Naive B cell (primary cell): Measurements from ENCODE around the gene TSEN15. TPM values are rescaled to one million over a fixed set of nuclear protein-coding genes. Genes with fewer than 3 reads are reported as not detected.

Experiments
- ATAC-seq, 2 donors: fragments of 150-1000 bp; cut with Tn5 transposase; 2 replicates each; pipeline ENCODE4 v1.10.0; 2021; ENCODE audit warnings: low read depth in 2 of 2, mild to moderate bottlenecking in 2 of 2, moderate library complexity in 2 of 2
- DNase-seq: peaks from one replicate; pipeline ENCODE4 v3.0.0; 2022
- H3K27ac Mint-ChIP-seq, 6 donors: one replicate each; pipeline ENCODE4 v1.8.0; 2020 to 2022; ENCODE audit warnings: mild to moderate bottlenecking in 6 of 6, mixed read lengths in 6 of 6, moderate library complexity in 5 of 6, inconsistent platforms in 2 of 6
- H3K27me3 Mint-ChIP-seq, 3 donors: one replicate each; pipeline ENCODE4 v1.8.0; 2021 to 2022; ENCODE audit warnings: mixed read lengths in 3 of 3, mild to moderate bottlenecking in 1 of 3
- H3K36me3 Mint-ChIP-seq, 2 donors: one replicate each; pipeline ENCODE4 v1.8.0; 2020 to 2022; ENCODE audit warnings: mixed read lengths in 2 of 2, inconsistent platforms in 1 of 2, mild to moderate bottlenecking in 1 of 2
- H3K4me1 Mint-ChIP-seq, 3 donors: one replicate each; pipeline ENCODE4 v1.8.0; 2020 to 2022; ENCODE audit warnings: mixed read lengths in 3 of 3, inconsistent platforms in 1 of 3, mild to moderate bottlenecking in 1 of 3, moderate library complexity in 1 of 3
- H3K4me3 Mint-ChIP-seq, 8 donors: one replicate each; pipeline ENCODE4 v1.8.0; 2020 to 2022; ENCODE audit warnings: mild to moderate bottlenecking in 8 of 8, mixed read lengths in 8 of 8, moderate library complexity in 8 of 8, inconsistent platforms in 2 of 8
- H3K9me3 Mint-ChIP-seq, 7 donors: one replicate each; pipeline ENCODE4 v1.8.0; 2020 to 2022; ENCODE audit warnings: mixed read lengths in 7 of 7, mild to moderate bottlenecking in 5 of 7, inconsistent platforms in 2 of 7, moderate library complexity in 1 of 7
- polyA plus RNA-seq, 6 donors: library from polyadenylated mRNA; unstranded; fragments of 300-500 nt; fragmentation: Illumina TruSeq; gene quantifications; one replicate each; pipeline ENCODE4 v1.2.3, GENCODE V29; 2021; ENCODE audit warnings: low read depth in 6 of 6

The TSEN15 gene
- polyA plus RNA-seq, 6 donors from 2014 or later = 34.4 to 61.8 (median 39.9) TPM

- Mint-ChIP-seq H3K4me1 (peaks cover 12 to 29% (median 26%) of the 10 kb centered on the region in 3 donors), H3K9me3 (no peaks in the 10 kb centered on the region), H3K36me3 (peaks cover 0 to 2% of the 10 kb centered on the region in 2 donors), H3K27ac (peak overlapping the region in 1 of 6 donors; percentile 25), H3K27me3 (peaks cover 16 to 33% (median 31%) of the 10 kb centered on the region in 3 donors), H3K4me3 (peak overlapping the region in 5 of 8 donors; percentile 9 to 97 (median 40))
- ATAC-seq (no peak), DNase-seq (no peak)
These were observed 1.6 kb upstream of the TSEN15 start for GRCh38 chr1:184049836-184050468.

GRCh38 chr1:184050636-184051035, 894 bp upstream of the TSEN15 start:
- DNase-seq = no peak

GRCh38 chr1:184051138-184051484, 419 bp upstream of the TSEN15 start:
- Mint-ChIP-seq H3K4me1 (peaks cover 12 to 29% (median 29%) of the 10 kb centered on the region in 3 donors), H3K36me3 (peaks cover 0 to 5% of the 10 kb centered on the region in 2 donors), H3K9me3 (no peaks in the 10 kb centered on the region), H3K4me3 (peak overlapping the region; percentile 91 to 99 (median 98)), H3K27me3 (peaks cover 14 to 30% (median 27%) of the 10 kb centered on the region in 3 donors), H3K27ac (peak overlapping the region; percentile 87 to 96 (median 91))
- ATAC-seq (peak; percentile 5 to 11), DNase-seq (no peak)

More at GRCh38 chr1:184050636-184051035, 894 bp upstream of the TSEN15 start:
- no peak for ATAC-seq
- peaks cover 12 to 29% (median 29%) of the 10 kb centered on the region in 3 donors for H3K4me1 Mint-ChIP-seq
- peak overlapping the region in 1 of 6 donors; percentile 93 for H3K27ac Mint-ChIP-seq
- H3K27me3 Mint-ChIP-seq = peaks cover 14 to 30% (median 27%) of the 10 kb centered on the region in 3 donors
- no peaks in the 10 kb centered on the region for H3K9me3 Mint-ChIP-seq
- peaks cover 0 to 5% of the 10 kb centered on the region in 2 donors for H3K36me3 Mint-ChIP-seq
- peak overlapping the region in 7 of 8 donors; percentile 9 to 98 (median 97) for H3K4me3 Mint-ChIP-seq

GRCh38 chr1:184052194-184052559, 647 bp downstream of the TSEN15 start:
- Mint-ChIP-seq H3K27me3 (peaks cover 14 to 27% (median 27%) of the 10 kb centered on the region in 3 donors), H3K27ac (peak overlapping the region; percentile 69 to 93 (median 84)), H3K4me3 (peak overlapping the region; percentile 91 to 99 (median 98)), H3K4me1 (peaks cover 18 to 36% (median 30%) of the 10 kb centered on the region in 3 donors), H3K36me3 (peaks cover 0 to 9% of the 10 kb centered on the region in 2 donors), H3K9me3 (no peaks in the 10 kb centered on the region)
- DNase-seq = no peak
- ATAC-seq = no peak

- H3K4me1 Mint-ChIP-seq = peaks cover 19 to 37% (median 30%) of the 10 kb centered on the region in 3 donors
- H3K9me3 Mint-ChIP-seq = no peaks in the 10 kb centered on the region
These were observed 1.2 kb downstream of the TSEN15 start for GRCh38 chr1:184052750-184053149.

GRCh38 chr1:184053881-184054280, 2.4 kb downstream of the TSEN15 start:
- peaks cover 9 to 15% (median 14%) of the 10 kb centered on the region in 3 donors for H3K27me3 Mint-ChIP-seq
- H3K4me3 Mint-ChIP-seq = peak overlapping the region in 3 of 8 donors; percentile 6 to 95 (median 40)
- DNase-seq = no peak
- peak overlapping the region in 1 of 6 donors; percentile 45 for H3K27ac Mint-ChIP-seq
- H3K4me1 Mint-ChIP-seq = peaks cover 19 to 37% (median 30%) of the 10 kb centered on the region in 3 donors
- ATAC-seq = no peak
- H3K9me3 Mint-ChIP-seq = no peaks in the 10 kb centered on the region
- peaks cover 0 to 9% of the 10 kb centered on the region in 2 donors for H3K36me3 Mint-ChIP-seq

More at GRCh38 chr1:184052750-184053149, 1.2 kb downstream of the TSEN15 start:
- DNase-seq (no peak), ATAC-seq (no peak)
- Mint-ChIP-seq H3K4me3 (peak overlapping the region in 7 of 8 donors; percentile 91 to 99 (median 97)), H3K36me3 (peaks cover 0 to 9% of the 10 kb centered on the region in 2 donors), H3K27me3 (peaks cover 14 to 21% (median 21%) of the 10 kb centered on the region in 3 donors), H3K27ac (peak overlapping the region in 3 of 6 donors; percentile 4 to 87 (median 59))

- Mint-ChIP-seq H3K27ac (no peak overlapping the region), H3K27me3 (no peaks in the 10 kb centered on the region), H3K36me3 (peaks cover 0 to 9% of the 10 kb centered on the region in 2 donors), H3K9me3 (no peaks in the 10 kb centered on the region), H3K4me3 (no peak overlapping the region), H3K4me1 (peaks cover 14 to 24% (median 17%) of the 10 kb centered on the region in 3 donors)
- ATAC-seq (no peak), DNase-seq (no peak)
These were observed 5.5 kb downstream of the TSEN15 start for GRCh38 chr1:184056921-184057555.

GRCh38 chr1:184059887-184060286, 8.4 kb downstream of the TSEN15 start:
- Mint-ChIP-seq H3K4me3 (no peak overlapping the region), H3K27ac (no peak overlapping the region), H3K9me3 (no peaks in the 10 kb centered on the region), H3K36me3 (peaks cover 8 to 14% of the 10 kb centered on the region in 2 donors), H3K4me1 (peaks cover 5 to 11% (median 8%) of the 10 kb centered on the region in 3 donors), H3K27me3 (no peaks in the 10 kb centered on the region)
- DNase-seq (no peak), ATAC-seq (no peak)

GRCh38 chr1:184060316-184060715, 8.8 kb downstream of the TSEN15 start:
- peaks cover 8 to 10% of the 10 kb centered on the region in 2 donors for H3K36me3 Mint-ChIP-seq
- peaks cover 1 to 11% (median 8%) of the 10 kb centered on the region in 3 donors for H3K4me1 Mint-ChIP-seq
- DNase-seq (no peak), ATAC-seq (no peak)
- no peak overlapping the region for H3K4me3 Mint-ChIP-seq
- H3K27me3 Mint-ChIP-seq = no peaks in the 10 kb centered on the region
- H3K27ac Mint-ChIP-seq = no peak overlapping the region
- no peaks in the 10 kb centered on the region for H3K9me3 Mint-ChIP-seq

GRCh38 chr1:184061396-184062003, 10.0 kb downstream of the TSEN15 start:
- no peak overlapping the region for H3K27ac Mint-ChIP-seq
- H3K4me3 Mint-ChIP-seq = no peak overlapping the region
- H3K27me3 Mint-ChIP-seq = no peaks in the 10 kb centered on the region
- DNase-seq (no peak), ATAC-seq (no peak)
- H3K4me1 Mint-ChIP-seq = peaks cover 1 to 11% (median 8%) of the 10 kb centered on the region in 3 donors
- no peaks in the 10 kb centered on the region for H3K9me3 Mint-ChIP-seq
- H3K36me3 Mint-ChIP-seq = peaks cover 8 to 10% of the 10 kb centered on the region in 2 donors

- H3K27me3 Mint-ChIP-seq = no peaks in the 10 kb centered on the region
- ATAC-seq (no peak), DNase-seq (no peak)
- no peak overlapping the region for H3K27ac Mint-ChIP-seq
- H3K9me3 Mint-ChIP-seq = no peaks in the 10 kb centered on the region
- H3K4me3 Mint-ChIP-seq = no peak overlapping the region
- H3K4me1 Mint-ChIP-seq = peaks cover 0 to 4% (median 0%) of the 10 kb centered on the region in 3 donors
- peaks cover 6 to 8% of the 10 kb centered on the region in 2 donors for H3K36me3 Mint-ChIP-seq
These were observed 11.2 kb downstream of the TSEN15 start for GRCh38 chr1:184062640-184063286.

GRCh38 chr1:184065559-184065958, 14.0 kb downstream of the TSEN15 start:
- ATAC-seq (no peak), DNase-seq (no peak)
- peaks cover 6 to 8% of the 10 kb centered on the region in 2 donors for H3K36me3 Mint-ChIP-seq
- H3K4me3 Mint-ChIP-seq = no peak overlapping the region
- H3K9me3 Mint-ChIP-seq = no peaks in the 10 kb centered on the region
- no peaks in the 10 kb centered on the region for H3K27me3 Mint-ChIP-seq
- peaks cover 0 to 4% (median 0%) of the 10 kb centered on the region in 3 donors for H3K4me1 Mint-ChIP-seq
- H3K27ac Mint-ChIP-seq = no peak overlapping the region

GRCh38 chr1:184068354-184068753, 16.8 kb downstream of the TSEN15 start:
- ATAC-seq (no peak), DNase-seq (no peak)
- Mint-ChIP-seq H3K4me1 (peaks cover 0 to 4% (median 0%) of the 10 kb centered on the region in 3 donors), H3K9me3 (no peaks in the 10 kb centered on the region), H3K36me3 (peaks cover 13 to 16% of the 10 kb centered on the region in 2 donors), H3K4me3 (no peak overlapping the region), H3K27ac (peak overlapping the region in 1 of 6 donors; percentile 13), H3K27me3 (no peaks in the 10 kb centered on the region)
